GM21526 (cell line): ENCODE results near the gene IGSF23.

Source experiments
- ATAC-seq: cut with Tn5 transposase; IDR thresholded peaks from one replicate; pipeline ENCODE4 v1.9.1; 2021; ENCODE audit warnings: moderate library complexity; ENCODE audit not compliant: unreplicated experiment, low FRiP score

The IGSF23 gene

DNA sequence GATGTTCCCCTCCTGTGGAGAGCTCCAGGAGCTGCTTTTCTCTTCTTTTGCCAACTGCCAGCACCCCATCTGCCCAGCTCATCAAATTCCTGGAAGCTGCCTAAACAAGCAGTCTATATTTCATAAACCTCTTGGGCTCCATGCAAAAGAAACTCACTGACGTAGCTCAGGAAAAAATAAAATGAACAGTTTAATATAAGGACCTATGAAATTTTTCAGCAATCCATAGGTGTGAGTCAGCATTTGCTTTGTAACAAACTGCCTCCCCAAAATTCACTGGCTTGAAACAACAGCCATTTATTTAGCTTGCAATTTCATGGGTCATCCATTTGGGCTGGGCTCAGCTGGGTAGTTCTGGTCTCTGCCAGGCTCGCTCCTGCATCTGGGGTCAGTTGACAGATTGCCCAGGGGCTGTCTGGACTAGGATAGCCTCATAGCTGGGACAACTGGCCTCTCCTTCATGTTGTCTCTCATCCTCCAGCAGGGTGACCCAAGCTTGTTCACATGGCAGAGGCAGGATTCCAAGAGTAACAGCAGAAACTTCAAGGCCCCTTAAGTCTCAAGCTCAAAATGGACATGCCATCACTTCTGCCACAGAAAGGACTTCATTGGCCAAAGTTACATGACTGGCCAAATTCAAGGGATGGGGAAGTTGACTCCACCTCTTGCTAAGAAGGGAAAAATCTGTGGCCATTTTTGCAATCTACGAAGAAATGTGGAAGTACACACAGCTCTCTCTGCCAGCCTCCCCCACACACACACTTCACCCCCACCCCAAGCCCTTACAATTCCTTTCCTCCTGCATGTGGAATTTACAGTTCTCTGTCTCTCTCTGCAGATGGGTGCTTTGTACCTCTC lies 22.4 kb downstream of the IGSF23 start:
- no peak for ATAC-seq

DNA sequence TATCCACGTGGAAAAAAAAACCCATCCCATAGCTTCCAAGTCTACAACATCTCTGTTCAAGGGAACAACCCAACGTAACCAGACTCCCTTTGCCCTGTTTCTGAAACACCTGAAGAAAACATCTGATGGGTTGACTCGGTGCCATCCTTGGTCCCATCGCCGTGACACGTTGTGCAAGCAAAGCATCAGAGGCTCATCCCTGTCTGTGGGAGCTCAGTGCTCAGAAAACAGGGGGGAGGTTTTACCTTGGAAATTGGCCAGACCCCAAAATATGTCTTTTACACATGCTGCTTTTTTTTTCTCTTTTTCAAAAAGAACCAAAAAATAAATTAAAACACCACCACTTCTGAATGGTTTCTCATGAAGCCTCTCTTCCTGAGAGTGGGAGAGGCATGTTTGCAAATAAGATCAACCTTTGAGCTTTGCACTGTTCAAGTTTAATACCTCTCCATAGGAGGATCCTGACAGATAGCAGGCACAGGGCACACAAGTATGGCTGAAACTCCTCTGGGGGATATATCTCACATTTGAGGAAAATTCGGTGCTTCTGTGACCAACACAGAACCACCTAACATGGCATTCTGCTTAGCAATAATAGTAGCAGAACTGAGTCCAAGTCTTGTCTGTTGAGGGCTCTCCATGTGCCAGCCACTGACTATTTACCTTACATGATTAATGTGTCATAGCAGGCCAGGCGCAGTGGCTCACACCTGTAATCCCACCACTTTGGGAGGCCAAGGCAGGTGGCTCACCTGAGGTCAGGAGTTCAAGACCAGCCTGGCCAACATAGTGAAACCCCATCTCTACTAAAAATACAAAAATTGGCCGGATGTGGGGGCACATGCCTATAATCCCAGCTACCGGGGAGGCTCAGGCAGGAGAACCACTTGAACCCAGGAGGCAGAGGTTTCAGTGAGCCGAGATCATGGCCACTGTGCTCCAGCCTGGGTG lies 23.4 kb downstream of the IGSF23 start:
- no peak for ATAC-seq

DNA sequence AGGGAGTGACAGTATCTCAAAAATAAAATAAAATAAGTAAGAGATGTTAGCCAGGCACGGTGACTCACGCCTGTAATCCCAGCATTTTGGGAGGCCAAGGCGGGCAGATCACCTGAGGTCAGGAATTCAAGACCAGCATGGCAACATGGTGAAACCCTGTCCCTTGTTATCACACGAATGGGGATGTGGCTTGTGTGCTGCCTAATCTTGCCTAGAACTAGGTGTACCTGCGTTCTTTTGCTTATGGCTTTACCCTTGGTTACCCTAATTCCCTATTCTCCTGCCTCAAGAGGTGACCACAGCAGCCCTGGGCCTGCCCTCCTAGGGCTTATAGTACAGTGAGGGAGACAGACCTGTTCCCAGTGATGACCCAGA lies 24.0 kb downstream of the IGSF23 start:
- ATAC-seq: no peak

DNA sequence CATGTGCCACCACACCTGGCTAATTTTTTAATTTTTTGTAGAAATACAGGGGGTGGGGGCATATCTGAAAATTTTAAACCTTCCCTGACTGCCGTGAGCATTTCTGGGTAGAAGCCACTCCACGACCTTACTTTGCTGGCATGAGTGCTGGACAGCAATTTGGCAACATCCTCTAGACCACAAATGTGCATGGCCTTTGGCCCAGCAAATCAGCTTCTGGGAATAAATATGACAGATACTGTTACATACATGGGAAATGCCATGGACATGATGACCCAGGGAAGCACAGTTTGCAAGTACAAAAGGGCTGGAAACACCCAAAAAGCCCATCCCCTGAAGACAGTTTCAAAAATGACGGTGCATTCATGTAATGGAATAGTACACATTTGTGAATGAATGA lies 27.2 kb downstream of the IGSF23 start:
- ATAC-seq: no peak

DNA sequence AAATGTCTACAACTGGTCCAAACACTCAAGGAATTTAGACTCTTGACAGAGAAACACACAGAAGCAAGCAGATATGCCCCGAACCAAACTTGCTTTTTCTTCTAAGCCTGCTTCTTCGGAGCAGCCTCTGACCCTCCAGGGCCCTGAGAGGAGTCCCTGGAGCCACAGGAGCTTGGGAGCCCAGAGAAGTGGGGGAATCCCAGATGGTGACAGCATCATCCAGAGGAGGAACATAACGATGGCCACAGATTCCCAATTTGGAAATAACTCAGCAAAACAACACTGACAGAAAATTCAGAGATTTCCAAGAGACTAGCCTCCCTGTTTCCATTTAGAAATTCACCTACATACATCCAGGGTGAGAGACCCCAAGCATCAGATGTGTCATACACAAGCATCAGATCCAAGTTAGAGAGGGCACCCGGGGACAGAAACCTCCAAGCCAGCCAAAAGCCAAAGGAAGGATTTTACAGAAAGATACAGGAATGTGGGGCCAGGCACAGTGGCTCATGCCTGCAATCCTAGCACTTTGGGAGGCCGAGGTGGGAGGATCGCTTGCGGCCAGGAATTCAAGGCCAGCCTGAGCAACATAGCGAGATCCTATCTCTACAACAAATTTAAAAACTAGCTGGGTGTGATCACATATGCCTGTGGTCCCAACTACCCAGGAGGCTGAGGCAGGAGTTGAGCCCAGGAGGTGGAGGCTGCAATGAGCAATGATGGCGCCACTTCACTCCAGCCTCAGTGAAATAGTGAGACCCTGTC lies 28.3 kb downstream of the IGSF23 start:
- ATAC-seq: no peak

DNA sequence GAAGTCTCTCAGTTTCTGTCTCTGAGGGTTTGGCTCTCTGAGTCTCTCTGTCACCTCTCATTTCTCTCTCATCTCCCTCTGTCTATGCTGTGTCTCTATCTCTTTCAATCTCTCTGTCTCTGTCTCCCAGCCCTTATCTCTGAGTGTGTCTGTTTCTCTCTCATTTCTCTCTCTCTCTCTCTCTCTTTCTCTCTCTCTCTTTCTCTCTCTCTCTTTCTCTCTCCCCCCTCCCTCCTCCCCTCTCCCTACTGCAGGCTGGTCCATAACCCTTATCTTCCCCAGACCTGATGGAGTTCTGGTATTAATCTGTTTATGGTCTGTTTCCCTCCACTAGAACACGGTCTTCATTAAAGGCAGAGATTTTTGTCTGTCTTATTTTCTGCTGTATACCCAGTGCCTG lies 29.0 kb downstream of the IGSF23 start:
- ATAC-seq: no peak

DNA sequence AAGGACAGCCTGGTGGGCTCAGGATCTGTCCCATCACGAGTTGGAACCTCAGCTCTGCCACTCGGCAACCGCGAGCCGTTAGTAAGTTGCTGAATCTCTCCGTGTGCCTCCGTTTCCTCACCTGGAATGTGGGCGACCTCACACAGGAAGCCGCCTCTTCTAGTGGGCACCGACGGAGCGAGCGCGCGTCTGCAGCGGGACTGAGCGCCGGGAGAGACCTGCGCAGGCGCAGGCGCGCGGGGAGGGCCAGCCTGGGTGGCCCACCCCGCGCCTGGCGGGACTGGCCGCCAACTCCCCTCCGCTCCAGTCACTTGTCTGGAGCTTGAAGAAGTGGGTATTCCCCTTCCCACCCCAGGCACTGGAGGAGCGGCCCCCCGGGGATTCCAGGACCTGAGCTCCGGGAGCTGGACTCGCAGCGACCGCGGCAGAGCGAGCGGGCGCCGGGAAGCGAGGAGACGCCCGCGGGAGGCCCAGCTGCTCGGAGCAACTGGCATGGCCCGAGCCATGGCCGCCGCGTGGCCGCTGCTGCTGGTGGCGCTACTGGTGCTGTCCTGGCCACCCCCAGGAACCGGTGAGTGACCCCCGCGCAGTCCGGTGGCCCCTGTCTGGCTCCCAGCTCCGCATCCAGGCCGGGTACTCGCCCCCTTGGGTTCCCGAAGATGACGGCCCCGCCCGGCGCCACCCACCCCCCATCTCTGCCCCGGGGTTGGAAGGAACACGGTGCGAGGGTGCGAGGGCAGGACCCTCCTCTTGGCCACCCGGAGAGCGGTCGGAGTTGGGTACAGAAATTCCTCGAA lies 30.4 kb downstream of the IGSF23 start, which contains the start of gene PVR:
PVR (plus strand) TSS at position 306 of the 797 bp plus-strand sequence; CDS start at position 493, 187 bp downstream.
- no peak for ATAC-seq

DNA sequence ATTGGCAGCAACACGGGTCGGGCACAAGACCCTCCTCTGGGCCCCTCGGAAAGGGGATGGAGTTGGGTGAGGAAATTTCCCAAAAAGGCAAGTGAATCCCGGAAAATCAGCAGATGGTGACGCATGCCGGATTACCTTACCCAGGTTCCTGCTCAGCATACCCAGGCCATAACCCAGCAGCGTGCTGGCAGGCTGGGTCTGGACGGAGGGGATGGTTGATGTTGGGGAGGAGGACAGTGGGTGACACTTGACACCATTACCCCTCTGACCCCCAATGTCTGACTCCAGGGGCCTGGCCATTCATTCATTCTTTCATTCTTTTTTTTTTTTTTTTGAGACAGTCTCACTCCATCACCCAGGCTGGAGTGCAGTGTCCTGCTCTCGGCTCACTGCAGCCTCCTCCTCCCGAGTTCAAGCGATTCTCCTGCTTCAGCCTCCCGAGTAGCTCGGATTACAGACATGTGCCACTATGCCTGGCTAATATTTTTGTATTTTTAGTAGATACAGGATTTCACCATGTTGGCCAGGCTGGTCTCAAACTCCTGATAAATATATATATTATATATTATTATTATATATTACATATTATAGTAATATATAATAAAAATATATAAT lies 31.1 kb downstream of the IGSF23 start:
- no peak for ATAC-seq

DNA sequence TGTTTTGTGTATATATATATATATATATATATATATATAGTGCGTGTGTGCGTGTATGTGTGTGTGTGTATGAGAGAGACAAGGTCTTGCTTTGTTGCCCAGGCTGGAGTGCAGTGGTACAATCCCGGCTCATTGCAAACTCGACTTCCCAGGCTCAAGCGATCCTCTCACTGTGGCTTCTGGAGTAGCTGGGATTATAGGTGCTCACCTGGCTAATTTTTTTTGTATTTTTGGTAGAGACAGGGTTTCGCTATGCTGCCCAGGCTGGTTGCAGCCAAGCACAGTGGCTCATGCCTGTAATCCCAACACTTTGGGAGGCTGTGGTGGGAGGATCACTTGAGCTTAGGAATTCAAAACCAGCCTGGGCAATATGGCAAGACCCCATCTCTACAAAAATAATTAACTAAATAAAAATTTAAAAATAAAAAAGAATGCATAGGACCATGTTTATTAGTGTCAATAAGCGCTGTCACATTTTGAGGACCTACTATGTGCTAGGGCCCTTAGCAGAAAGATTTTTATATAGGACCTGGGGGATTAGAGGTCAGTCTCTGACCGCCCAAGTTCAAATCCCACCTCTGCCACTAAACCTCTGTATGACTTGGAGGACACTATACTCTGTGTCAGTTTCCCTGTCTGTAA lies 32.2 kb downstream of the IGSF23 start:
- no peak for ATAC-seq

DNA sequence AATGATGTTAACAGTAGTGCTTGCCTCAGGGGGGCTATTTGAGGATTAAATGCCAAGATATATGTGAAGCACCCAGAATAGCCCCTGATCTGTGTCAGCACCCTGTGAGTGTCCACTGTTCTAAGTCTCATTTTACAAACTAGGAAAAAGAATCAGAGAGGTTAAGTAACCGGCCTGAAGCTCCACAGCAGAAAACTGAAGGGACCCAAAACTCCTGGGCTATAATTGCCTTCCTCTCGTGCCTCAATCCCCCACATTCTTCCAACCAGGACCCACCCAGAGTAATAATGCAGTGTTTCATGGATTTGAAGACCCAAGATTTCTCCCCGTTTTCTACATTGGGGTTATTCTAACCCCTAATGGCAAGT lies 32.7 kb downstream of the IGSF23 start:
- ATAC-seq: no peak

DNA sequence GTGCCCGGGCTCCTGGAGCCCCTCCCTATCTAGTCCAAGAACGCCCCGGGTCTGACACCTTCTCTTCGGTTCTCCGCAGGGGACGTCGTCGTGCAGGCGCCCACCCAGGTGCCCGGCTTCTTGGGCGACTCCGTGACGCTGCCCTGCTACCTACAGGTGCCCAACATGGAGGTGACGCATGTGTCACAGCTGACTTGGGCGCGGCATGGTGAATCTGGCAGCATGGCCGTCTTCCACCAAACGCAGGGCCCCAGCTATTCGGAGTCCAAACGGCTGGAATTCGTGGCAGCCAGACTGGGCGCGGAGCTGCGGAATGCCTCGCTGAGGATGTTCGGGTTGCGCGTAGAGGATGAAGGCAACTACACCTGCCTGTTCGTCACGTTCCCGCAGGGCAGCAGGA lies 33.8 kb downstream of the IGSF23 start:
- no peak for ATAC-seq

DNA sequence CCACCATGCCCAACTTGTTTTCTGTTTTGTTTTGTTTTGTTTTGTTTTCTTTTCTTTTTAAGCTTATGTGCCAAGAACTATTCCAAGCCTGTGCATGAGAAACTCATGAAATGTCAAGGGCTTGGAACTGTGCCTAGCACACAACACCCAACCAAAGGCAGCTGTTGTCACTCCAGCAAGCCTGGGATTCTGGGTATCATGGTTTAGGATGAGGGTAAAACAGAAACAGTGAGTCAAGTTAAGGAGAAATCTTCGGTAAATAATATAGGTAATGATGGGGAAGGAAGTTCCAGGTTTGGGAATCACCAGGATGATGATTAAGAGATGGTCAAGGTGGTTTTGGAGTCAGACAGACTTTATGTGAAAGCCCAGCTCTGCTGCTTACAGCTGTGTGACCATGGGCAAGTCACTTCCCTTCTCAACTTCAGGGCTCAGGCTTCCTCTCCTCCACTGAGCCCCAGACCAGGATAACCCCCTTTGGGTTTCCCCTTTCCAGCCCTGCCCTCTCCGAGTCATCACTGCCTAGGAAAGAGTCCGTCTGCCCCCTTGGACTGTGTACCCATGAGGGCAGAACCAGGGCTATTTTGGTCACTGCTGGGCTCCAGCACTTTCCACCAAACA lies 35.4 kb downstream of the IGSF23 start:
- no peak for ATAC-seq

DNA sequence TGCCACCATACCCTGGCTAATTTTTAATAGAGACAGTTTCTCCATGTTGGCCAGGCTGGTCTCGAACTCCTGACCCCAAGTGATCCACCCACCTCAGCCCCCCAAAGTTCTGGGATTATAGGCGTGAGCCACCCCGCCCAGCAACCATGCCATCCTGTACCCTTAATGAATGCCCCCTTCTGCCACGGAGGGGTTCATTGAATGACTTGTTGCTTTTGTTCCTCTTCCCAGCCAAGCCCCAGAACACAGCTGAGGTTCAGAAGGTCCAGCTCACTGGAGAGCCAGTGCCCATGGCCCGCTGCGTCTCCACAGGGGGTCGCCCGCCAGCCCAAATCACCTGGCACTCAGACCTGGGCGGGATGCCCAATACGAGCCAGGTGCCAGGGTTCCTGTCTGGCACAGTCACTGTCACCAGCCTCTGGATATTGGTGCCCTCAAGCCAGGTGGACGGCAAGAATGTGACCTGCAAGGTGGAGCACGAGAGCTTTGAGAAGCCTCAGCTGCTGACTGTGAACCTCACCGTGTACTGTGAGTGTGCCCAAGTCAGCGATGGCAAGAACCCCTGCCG lies 36.3 kb downstream of the IGSF23 start:
- no peak for ATAC-seq

DNA sequence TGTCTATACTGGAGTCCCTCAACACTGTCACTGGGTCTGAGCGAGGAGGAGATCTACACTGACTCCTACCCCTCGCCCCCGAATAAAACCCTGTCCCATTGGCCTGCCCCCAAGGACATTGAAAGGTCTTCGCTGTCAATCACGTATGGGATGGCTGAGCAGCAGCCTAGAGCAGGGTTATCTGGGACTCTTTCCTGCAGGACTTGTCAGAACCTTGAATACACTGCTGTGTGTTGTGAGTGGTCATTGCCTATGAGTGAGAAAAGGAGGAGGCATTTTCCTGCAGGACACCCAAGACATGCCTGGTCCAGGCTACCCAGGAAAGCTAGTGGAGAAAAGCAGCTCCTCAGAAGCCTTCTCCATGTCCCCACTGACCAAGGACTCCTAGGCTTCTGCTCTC lies 40.0 kb downstream of the IGSF23 start:
- ATAC-seq: no peak

DNA sequence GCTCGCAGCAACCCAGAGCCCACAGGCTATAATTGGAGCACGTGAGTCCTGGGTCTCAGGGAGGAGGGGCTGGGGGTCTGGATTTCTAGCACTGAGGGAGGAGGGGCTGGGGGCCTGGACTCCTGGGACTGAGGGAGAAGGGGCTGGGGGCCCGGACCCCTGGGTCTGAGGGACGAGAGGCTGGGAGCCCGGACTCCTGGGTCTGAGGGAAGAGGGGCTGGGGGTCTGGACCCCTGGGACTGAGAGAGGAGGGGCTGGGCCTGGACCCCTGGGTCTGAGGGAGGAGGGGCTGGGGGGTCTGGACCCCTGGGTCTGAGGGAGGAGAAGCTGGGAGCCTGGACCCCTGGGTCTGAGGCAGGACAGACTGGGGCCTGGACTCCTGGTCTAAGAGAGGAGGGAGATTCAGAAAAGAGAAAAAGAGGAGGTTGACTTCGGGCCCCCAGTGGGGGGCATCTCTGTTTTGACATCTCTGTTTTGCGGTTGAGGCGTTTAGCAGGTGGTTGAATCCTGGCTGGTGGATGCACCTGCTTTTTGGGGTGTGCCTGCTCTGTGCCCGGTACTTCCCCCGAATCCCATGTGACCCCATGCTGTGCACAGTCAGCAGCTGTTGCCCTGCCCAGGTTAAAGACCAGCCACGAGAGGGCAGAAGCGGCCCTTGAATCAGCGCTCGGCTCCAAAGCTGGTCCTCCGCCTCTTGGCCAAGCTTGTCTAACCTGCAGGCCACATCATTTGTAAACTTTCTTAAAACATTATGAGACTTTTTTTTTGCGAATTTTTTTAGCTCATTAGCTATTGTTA lies 40.8 kb downstream of the IGSF23 start:
- peak; percentile 78 for ATAC-seq

DNA sequence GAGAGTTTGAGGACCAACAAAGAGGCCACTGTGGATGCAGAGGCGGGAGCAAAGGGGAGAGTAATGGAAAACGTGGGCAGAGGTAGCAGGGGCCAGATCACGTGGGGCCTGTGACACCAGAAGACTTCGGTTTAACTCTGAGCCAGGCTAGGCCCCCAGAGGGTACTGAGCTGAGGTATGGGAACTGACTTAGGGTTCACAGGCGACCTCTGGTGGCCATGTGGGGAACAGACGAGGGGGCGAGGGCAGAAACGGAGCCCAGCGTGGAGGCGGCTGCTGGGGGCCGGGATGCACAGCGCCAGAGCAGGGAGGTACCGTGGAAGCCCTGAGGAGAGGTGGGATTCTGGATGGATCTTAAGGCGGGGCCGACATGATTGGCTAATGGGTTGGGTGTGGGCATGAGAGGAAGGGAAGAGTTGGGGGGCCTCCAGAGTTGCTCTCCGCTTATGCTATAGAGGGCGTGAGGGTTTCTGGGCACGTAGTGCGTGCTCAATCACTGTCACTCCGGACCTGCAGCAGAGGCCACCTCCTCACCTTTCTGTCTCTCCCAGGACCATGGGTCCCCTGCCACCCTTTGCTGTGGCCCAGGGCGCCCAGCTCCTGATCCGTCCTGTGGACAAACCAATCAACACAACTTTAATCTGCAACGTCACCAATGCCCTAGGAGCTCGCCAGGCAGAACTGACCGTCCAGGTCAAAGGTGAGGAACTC lies 44.0 kb downstream of the IGSF23 start:
- ATAC-seq: no peak
